Measurements from ENCODE around the gene CMSS1. TPM values are rescaled to one million over a fixed set of nuclear protein-coding genes. Genes with fewer than 3 reads are reported as not detected.

Gene CMSS1
- total RNA-seq, 1 experiment from 2014 or later: 64.1 TPM

GRCh38 chr3:99948467-99949089, 130.9 kb downstream of the CMSS1 start:
- H3K9me3 ChIP-seq (ENCODE audit: control insufficient read depth in 1 of 2, insufficient read depth in 1 of 2, low read depth in 1 of 2, low read length in 2 of 2): no peaks in the 10 kb centered on the region
- H3K27me3 ChIP-seq (ENCODE audit: insufficient read depth, low read length): no peaks in the 10 kb centered on the region
- no peaks in the 10 kb centered on the region for H3K79me2 ChIP-seq (ENCODE audit: insufficient read depth, low read length)
- H4K20me1 ChIP-seq (ENCODE audit: insufficient read depth): no peaks in the 10 kb centered on the region; the same call in 1 of the 2 replicates
- no peak overlapping the region for H3K4me2 ChIP-seq (ENCODE audit: low read length)
- H3K9me2 ChIP-seq (ENCODE audit: insufficient read depth): no peaks in the 10 kb centered on the region
- intact Hi-C loops (cut with micrococcal nuclease): no loop called here
- no TSS peak for BruUV-seq (replicated peaks)
- DNase-seq (ENCODE audit: low read depth, low spot score) (no peak), ATAC-seq (no peak)
- no peak for TF ChIP-seq ZBTB33 (IDR thresholded peaks at IDR 0.05; ENCODE audit: extremely low read depth, insufficient replicate concordance, low read length)
- CTCF ChIA-PET: no interaction called here
- no peak overlapping the region for H3K9ac ChIP-seq (ENCODE audit: low read length)
- RAD21 ChIA-PET (ENCODE audit: low non-redundant PET in 1 of 2, low total read pairs in 2 of 2, uncharacterized antibody in 2 of 2, unreplicated experiment in 2 of 2): no interaction called here
- no peaks in the 10 kb centered on the region for H3K36me3 ChIP-seq (ENCODE audit: control insufficient read depth in 1 of 2, insufficient read depth in 2 of 2, low read length in 2 of 2)
- H3K4me1 ChIP-seq (ENCODE audit: control insufficient read depth in 1 of 2, insufficient read depth in 2 of 2, low read length in 2 of 2): no peaks in the 10 kb centered on the region
- no peak overlapping the region for H3K4me3 ChIP-seq (replicated peaks in 1 of 2; ENCODE audit: low read depth in 1 of 2, low read length in 2 of 2)
- H2AFZ ChIP-seq (ENCODE audit: low read depth, low read length, poor library complexity, severe bottlenecking): no peak overlapping the region
- H3K27ac ChIP-seq (ENCODE audit: low read depth, low read length): no peak overlapping the region
- POLR2A ChIA-PET: no interaction called here

GRCh38 chr3:99949956-99950670, 132.5 kb downstream of the CMSS1 start:
- H3K4me1 ChIP-seq (ENCODE audit: control insufficient read depth in 1 of 2, insufficient read depth in 2 of 2, low read length in 2 of 2): no peaks in the 10 kb centered on the region
- no peak overlapping the region for H3K9ac ChIP-seq (ENCODE audit: low read length)
- DNase-seq (ENCODE audit: low read depth, low spot score) (no peak), ATAC-seq (no peak)
- no peaks in the 10 kb centered on the region for H3K9me3 ChIP-seq (ENCODE audit: control insufficient read depth in 1 of 2, insufficient read depth in 1 of 2, low read depth in 1 of 2, low read length in 2 of 2)
- TF ChIP-seq EZH2 (IDR thresholded peaks at IDR 0.05): no peak
- no peak for TF ChIP-seq SP1 (IDR thresholded peaks at IDR 0.05; ENCODE audit: low read depth)
- no peak for TF ChIP-seq ZBTB33 (IDR thresholded peaks at IDR 0.05; ENCODE audit: extremely low read depth, insufficient replicate concordance, low read length)
- TF ChIP-seq SIN3A (IDR thresholded peaks at IDR 0.05; ENCODE audit: low read depth): no peak
- no peak overlapping the region for H2AFZ ChIP-seq (ENCODE audit: low read depth, low read length, poor library complexity, severe bottlenecking)
- intact Hi-C loops (cut with micrococcal nuclease): no loop called here
- H3K36me3 ChIP-seq (ENCODE audit: control insufficient read depth in 1 of 2, insufficient read depth in 2 of 2, low read length in 2 of 2): no peaks in the 10 kb centered on the region
- ChIA-PET CTCF (no interaction called here), POLR2A (no interaction called here), RAD21 (ENCODE audit: low non-redundant PET in 1 of 2, low total read pairs in 2 of 2, uncharacterized antibody in 2 of 2, unreplicated experiment in 2 of 2) (no interaction called here)
- H4K20me1 ChIP-seq (ENCODE audit: insufficient read depth): no peaks in the 10 kb centered on the region; the same call in 1 of the 2 replicates
- no peaks in the 10 kb centered on the region for H3K27me3 ChIP-seq (ENCODE audit: insufficient read depth, low read length)
- no TSS peak for BruUV-seq (replicated peaks)
- no peak overlapping the region for H3K4me2 ChIP-seq (ENCODE audit: low read length)
- H3K9me2 ChIP-seq (ENCODE audit: insufficient read depth): no peaks in the 10 kb centered on the region
- no peak overlapping the region for H3K4me3 ChIP-seq (replicated peaks in 1 of 2; ENCODE audit: low read depth in 1 of 2, low read length in 2 of 2)
- H3K79me2 ChIP-seq (ENCODE audit: insufficient read depth, low read length): no peaks in the 10 kb centered on the region
- H3K27ac ChIP-seq (ENCODE audit: low read depth, low read length): no peak overlapping the region
